Measurements from ENCODE around the gene CRB2.

CRB2 gene

DNA sequence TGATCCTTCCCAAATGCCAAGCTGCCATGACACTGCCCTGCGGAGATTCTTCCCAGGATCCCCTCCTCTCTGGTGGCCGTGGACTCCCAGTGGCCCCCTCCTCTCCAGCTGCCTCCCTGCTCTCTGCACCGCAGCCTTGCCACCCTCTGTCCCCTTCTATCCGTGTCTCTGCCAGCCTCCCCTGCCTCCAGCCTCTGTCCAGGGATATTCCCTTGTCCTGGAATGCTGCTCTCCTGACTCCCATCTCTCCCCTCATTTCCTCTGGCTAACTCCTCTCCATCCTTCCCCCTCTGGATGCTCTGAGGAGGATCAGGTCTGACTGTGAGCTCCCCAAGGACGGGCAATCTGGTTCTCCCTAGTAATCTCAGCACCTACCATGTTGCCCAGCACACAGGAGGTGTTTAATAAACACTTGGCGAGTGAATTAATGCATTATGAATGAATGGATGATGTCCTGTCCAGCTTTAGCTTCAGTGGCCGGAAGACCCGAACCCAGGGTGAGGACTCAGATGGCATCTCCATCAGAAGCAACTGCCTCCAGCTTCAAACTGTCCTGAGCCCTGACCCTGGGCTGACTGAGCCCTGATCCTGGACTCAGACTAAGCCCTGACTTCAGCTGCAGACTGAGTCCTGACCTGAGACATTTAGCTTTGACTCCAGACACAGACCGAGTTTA, 7.5 kb upstream of the CRB2 start:
- FAIRE-seq = no peak

DNA sequence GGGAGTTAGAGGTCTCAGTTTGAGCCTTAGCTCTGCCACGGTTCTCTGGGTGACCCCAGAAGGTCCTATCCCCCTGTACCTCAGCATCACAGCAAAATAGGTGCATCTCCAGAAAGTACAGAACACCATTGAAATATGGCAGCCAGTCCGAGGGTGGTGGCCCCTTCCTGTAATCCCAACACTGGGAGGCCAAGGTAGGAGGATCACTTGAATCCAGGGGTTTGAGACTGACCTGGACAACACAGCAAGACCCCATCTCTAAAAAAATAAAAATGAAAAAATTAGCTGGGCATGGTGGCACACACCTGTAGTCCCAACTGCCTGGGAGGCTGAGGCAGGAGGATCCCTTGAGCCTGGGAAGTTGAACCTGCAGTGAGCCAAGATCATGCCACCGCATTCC, 7.0 kb upstream of the CRB2 start:
- no peak for FAIRE-seq

DNA sequence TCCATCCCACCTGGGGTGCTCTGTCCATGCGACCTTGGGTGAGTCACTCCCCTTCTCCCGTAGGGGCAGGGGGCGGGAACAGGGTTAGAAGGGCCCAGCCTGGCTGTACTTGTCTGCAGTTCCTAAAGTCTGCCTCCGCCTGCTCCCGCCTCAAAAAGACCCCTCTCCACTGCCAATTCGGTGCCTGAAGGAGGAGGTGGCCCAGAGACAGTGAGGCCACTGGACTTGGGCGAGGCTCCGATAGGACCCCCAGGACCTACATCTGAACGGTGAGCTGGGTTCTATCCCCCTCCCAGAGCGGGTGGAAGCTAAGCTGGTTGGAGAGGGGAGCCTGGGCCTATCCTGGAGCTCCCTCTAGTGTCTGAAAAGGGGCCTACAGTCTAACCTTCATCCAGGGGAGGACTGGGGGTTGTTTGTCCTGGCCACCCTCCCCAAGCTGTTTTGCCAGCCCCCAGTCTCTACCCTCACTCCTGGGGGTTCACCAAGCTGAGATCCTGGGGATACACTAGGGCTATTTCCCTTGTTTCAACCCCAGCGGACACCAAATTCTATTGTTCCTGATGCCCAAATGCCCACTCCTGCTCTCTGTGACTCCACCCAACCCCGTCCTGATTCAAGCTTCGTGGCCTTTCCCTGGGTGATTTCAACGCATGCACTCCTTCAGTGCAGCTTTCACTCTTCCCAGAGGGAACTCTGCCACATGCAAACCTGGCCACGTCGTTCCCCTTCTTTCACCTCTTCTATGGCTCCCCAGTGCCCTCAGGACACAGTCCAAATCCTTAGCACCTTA, 6.1 kb upstream of the CRB2 start:
- no peak for FAIRE-seq

DNA sequence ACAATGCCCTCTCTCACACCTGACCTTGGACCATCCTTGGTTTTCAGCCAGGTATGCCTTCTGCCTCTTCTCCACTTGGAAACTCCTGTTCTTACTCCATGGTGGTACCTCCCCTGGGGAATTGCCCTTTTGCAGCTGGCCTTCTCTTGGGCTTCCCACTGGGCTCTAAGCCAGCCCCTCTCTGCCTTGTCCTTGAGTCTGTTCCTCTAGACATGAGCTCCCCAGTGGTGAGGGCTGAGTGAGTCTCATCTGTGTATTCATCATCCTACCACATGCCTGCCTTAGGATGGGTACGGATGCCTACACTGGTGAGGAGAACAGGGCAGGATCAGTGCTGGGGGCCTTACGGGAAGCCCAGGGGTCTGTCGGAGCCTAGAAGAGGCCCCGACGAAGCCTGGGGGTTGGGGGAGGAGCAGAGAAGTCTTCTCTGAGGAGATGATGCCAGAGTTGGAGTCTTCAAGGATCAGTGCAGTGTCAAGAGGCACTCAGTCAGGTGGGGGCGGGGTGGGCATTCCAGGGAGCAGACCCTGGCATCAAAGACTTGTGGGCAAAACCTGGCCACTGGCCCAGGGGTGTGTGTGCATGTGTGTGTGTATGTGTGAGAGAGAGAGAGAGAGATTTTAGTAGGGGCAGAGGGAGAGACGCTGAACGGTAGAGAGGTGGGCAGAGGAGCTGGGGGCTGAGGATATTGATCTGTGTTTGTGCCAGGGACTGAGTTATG, 5.2 kb upstream of the CRB2 start:
- no peak for FAIRE-seq

DNA sequence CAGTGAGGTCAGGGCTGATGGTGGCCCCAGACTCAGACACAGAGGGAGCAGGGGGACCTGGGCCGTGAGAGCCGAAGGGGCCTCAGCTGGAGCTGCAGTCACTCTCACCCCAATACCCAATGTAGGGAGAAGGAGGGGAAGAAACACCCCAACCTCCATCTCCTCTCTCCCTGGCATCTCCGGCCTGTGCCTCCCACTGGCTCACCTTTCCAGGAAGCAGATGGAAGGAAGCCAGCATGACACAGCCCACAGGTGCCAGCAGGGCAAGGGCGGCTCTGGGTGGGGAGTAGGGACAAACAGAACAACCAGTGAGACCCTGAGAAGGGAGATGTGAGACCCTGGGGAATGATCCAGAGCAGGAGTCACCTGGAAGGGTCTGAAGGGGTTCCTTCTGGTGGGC, 3.0 kb upstream of the CRB2 start:
- FAIRE-seq = no peak

DNA sequence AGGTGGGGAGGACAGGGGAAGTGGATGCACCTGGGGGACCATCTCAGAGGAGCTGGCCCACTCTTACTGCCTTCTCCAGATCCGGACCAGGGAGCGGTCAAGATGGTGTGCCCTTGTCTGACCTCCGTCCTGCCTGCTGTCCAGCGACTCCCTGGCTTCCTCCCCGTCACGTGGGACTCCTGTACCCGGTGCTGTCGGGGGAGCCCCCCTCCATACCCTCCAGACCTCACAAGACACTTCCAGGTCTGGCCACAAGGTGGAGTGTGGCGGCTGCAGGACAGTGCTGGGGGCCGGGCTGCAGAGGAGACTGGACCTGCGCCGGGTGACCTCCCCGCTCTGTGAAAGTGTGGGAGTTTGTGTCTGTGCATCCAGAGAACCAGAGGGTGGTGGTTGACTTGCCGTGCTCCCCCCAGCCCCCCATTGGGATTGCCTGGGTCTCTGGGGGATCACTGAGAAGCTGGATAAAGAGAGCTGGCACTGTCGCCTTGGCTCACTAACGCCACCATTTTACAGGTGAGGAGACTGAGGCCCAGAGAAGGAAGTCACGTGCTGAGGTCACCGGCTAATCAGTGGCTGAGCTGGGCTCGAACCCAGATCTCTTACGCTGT, 1.9 kb upstream of the CRB2 start:
- FAIRE-seq = no peak

DNA sequence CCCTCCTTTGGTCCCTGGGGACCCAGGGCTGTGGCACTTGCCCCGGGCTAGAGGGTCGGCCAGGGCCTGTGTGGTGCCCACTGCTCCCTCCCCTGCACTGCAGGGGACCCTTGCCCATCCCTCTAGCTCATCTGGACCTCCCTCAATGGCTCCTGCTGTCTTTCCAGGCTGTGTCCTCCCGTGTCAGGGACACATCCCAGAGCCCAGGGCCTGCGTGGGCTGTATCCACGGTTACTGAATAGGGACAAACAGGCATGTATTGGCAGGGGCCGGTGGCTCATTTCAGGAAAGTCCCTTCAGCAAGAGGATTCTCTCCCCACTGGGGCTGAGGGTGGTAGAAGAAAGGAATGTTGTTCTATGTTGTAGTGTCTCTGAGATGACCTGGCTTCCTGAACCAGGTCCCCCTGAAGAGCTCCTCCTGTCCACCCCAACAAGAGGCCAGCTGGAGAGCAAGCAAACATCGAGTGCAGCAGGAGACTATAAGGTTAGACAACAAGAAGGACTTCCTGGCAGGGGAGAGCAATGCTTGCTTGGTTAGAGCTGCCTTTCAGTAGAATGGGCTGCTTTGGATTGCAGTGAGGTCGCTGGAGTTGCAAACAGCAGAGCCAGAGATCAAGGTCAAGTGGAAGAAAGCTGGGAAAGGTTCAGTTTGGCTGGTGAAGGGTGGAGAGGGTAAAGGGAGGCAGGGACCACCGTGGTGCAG, 1.0 kb upstream of the CRB2 start:
- no peak for FAIRE-seq

DNA sequence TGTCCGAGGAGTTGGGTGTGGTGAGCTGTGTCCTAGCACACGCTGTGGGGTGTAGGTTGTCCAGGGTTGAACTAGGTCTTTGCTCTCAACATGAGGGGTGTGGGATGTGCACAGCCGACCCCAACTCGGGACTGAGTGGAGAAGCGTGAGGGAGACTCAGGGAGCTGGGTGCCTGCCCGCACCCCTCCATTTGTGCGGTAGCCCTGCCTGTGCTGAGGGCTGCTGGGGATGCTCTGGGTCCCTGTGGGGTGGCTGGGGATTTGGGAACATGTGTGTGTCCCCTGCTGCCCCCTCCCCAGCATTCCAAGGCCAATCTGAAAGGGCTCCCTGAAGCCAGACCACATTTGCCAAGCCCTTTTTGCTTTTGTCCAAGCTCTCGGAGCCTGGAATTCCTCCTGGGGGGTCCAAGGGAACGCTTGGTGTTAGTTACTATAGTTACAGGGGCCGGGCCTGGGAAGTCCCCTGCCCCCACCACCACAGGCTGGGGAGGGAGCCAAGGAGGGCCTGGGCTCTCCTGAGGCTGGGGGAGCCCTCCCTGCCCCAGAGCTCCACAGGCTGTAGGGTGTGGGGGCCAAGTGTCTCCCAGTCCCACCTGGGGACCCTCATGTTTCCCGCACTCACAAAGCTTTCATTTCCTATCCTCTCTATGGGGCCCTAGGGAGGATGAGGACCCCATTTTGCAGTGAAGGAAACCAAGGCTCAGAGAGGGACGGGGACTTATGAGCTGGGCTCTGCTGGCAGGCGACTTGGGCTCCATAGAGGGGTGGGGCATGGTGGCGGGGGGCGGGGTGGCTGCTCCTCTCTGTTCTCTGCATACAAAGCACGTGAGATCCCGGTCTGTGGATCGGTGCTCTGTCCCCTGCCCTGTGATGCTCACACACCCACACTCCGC, 1.1 kb downstream of the CRB2 start:
- no peak for FAIRE-seq

DNA sequence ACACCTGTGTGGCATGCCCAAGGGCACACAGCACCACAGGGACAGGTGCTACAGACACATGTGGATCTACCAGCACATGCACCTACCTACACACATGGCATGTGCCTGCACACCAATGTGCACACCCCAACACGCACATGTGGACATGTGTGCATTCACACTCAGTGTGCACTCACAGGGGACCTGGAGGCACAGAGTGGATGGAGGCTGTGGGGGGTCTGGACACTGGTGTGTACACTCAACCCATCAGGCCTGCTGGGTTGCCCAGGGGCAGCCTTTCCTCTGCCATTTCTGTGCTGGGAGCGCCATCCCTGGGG, 1.7 kb downstream of the CRB2 start:
- no peak for FAIRE-seq

DNA sequence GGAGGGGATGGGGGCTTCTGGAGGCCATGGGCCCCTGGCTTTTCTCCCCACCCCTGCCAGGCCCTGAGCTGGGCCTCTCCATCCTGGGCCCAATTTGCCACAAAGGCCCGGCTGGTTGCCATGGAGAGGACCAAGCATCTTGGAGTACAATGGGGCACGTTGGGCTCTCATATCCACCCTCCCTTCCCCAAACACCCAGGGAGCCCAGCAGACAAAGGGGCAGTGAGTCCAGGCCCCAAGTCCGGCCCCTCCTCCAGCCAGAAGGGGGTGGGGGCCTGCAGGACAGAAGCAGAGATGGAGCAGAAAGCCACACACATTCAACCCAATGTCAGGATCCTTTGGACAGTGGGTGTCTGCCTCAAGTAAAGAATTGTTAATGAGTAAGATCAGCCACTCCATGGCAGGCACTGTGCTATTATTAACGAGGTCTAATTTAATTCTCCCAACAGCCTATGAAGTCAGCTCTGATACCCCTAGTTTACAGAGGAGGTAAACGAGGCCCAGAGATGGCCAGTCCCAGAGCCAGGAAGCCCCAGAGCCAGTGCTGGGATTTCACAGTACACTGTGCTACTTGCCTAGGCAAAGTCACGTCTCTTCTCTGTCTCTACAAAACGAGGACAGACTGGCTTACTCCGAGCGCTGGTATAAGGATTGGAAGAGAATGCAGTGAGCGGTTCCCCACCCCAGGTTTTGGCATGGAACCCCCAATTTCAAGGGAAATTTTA, 2.3 kb downstream of the CRB2 start:
- FAIRE-seq = no peak

DNA sequence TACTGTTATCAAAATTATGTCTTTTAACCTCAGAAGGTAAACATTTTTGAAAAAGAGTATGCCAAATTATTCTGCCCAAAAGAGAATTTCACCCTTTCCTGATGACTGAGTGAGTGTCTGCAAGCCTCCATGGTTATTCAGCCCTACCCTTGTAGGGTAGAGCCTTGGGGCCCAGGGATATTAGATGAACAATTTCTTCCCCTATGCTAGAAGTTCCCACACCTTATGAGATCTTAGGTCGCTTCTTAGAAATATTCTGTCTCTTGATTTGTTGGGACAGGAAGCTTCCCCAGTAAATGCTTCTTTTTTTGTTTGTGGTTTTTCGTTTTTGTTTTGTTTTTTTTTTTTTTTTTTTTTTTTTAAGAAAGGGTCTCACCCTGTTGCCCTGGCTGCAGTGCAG, 3.1 kb downstream of the CRB2 start:
- FAIRE-seq = no peak

DNA sequence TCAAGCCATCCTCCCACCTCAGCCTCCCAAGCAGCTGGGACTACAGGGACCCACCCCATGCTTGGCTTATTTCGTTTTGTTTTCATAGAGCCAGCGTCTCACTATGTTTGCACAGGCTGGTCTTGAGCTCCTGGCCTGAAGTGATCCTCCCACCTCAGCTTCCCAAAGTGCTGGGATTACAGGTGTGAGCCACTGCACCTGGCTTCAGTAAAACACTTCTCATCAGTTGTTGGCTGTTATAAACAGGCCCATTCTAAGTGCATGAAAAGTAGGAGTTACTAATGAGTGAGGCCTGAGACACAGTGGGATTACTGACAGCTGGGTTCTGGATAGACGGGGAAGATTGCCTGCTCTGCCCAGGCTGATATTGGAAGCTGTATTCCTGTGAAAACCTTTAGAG, 3.5 kb downstream of the CRB2 start:
- FAIRE-seq = no peak

DNA sequence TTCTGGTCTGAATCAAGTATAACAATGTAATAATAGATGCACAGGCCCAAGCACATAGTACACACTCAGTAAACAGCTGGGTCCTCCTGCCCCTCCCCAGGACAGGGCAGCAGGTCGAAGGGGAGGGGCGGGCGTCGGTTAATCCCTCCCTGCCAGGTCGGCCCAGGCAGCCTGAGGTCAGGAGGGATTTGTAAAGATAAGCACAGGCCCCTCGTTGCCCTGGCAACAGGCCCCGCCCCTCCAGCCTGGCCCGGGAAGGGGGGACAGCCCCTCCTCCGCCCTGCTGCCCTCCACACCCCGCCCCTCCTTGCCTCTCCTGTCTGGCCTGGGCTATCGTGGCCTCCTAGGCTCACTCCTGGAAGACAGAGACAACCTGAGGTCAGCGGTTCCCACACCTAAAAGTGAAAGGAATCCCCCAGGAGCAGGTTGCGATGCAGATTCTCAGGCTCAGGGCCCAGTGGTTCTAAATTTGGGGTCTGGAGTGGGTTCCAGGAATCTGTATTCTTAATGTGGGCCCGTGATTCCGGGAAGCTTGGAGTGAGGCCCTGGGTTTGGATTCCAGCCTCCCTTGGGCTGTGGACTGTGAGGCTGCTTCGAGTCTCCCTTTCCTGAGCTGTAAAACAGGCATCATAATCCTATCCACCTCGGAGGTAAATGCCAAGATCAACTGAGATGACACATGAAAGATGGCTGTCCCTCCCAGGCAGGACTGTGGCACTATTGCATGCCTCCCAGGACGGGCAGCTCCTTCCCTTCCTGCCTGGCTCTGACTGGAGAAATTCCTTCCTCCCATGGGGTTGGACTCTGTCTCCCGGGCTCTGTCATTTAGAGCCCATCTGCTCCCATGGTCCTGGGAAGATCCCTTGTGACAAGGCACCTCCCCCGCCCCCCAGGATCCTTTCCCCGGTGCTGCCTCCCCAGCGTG, 4.4 kb downstream of the CRB2 start:
- no peak for FAIRE-seq

DNA sequence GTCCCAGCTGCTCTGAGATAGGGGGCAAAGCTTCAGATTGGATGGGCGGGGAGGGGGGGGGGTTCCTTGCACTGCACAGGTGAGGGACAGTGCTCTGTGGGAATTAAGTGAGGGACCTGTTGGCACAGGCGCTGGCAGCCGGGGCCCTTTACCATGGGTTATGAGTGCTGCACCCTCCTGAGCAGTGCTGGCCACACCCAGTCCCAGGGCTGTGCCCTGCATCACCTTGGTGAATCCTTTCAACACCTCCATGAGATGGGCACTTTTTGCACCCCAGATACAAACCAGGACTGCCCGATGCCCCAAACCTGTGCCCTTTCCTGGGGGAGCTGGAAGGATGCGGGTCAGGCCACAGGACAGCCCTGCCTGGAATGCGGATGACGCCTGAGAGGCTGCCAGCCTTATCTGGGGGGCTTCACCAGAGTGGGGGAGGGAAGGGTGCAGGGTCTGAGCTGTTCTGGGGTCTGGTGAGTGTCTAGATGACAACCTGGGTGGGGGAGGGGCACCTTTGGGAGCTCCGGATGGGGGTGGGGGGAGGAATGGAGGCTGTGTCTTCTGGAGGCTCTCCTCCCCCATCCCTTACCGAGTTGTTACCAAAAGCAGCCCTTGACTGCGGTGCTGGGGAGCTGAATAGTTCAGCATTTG, 5.2 kb downstream of the CRB2 start:
- FAIRE-seq = no peak

DNA sequence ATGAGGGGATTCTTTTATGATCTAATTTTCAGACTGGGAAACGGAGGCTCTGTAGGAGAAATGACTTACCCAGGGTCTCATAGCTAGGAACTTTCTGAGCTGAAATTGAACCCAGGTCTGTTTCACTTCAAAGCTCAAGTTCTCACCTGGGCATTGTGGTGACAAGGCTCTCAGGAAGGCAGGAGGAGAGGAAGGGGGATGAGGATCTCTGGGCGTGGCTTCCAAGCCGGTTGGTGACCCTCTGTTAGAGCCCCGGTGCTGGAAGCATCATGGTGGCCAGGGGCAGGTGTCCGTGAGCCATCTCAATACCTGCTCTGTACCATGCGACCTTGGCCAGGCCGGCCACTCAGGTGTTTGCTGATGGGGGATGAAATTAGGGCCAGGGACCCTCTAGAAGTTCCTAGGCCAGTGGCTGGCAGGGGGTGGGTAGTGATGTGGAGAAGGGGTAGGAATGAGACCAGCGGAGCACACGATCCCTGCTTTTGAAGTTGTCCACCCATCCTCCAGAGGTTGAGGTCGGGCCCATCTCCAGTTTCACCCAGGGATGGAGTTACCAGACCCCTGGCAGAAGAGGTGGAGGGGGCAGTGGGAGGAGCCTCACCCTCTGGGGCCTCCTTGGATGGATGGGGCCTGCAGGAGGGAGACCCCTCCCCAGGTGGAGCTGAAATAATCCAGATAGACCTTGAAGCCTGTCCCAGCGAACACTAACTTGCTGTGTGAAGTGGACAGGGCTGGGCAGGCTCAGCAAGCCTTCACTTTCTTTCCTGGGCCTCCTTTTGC, 5.9 kb downstream of the CRB2 start:
- FAIRE-seq = no peak

DNA sequence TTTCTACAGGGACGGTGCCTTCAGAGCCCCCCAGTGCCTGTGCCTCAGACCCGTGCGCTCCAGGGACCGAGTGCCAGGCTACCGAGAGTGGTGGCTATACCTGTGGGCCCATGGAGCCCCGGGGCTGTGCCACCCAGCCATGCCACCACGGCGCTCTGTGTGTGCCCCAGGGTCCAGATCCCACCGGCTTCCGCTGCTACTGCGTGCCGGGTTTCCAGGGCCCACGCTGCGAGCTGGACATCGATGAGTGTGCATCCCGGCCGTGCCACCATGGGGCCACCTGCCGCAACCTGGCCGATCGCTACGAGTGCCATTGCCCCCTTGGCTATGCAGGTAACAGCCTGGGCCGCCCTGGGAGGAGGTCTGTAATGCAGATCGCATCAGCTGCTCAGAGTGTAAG, 6.9 kb downstream of the CRB2 start:
- FAIRE-seq = no peak

DNA sequence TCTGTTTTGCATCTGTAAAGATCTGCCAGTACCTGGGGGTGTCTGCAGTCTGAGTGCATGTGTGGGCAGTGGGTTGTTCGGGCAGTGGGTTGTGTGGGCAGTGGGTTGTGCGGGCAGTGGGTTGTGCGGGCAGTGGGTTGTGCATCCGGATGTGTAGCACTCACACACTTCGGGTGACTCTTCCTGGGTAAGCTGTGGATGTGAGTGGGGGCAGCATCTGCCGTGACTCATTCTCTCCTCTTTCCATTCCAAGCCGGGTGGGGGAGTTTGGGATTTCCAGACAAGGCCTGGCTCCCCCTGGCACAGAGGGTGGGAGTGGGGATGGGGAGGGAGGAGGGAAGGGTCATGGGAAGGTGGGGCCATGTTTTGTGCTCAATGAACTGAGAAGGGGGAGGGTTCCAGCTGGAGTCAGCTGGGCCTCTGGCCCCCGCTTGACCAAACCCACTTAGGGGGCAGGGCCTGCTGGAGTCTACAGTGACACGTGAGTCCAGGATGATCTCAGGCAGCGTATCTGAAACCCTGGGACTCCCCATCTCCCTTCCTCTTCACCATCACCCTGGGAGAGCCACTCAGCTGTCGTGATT, 8.3 kb downstream of the CRB2 start:
- FAIRE-seq = no peak

DNA sequence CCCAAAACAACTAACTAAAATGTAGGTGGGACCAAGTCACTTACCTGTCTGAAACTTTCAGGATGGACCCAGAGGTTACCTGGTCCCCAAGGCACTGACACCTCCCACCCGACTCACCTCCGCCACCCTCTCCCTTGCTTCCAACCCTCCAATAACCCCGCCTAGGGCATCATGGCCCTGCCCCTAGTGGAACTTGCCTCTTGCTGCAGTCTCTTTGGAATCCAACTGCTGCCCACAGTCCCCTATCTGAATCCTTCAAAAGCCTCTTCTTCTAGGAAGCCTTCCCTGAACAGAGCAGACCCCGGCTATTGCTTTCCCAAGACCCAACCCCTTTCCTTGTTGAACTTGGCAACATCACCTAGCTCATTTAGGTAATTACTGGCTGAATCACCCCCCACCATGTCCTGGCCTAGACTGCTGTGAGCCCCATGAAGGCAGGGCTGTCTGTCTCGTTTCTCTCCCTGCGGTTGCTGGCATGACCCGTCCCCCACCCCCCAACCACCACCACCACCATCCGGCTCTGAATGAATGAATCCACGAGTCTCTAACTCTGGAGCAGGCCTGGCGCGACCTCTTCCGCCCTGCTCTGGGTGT, 9.4 kb downstream of the CRB2 start:
- FAIRE-seq = no peak
